ENCODE results near the gene STK32C. TPM values are rescaled to one million over a fixed set of nuclear protein-coding genes. Genes with fewer than 3 reads are reported as not detected.

The STK32C gene
- total and polyA plus RNA-seq, 4 donors = 5.1 to 22.0 (median 16.3) TPM

DNA sequence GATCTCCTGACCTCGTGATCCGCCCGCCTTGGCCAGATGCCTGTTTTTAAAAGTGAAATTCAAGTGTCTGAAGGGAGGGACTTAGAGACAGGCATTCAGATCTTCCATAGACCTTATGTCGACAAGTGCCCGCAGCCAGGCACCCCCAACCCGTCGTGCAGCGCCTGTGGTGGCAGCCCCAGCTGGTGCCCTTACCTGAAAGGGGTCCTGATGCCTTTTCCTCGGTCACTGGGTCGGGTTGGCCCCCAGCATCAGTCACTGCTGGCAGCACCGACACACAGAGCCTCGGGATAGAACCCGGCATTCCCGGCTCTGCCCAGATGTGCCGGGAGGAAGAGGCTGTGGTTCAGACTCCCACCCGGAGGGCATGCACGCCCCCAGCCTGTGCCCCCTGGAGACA is 47.5 kb upstream of the STK32C start:
- Histone ChIP-seq H3K27ac (ENCODE audit: low read depth in 1 of 2, low read length in 1 of 2) (no peak overlapping the region), H3K4me3 (no peak overlapping the region), H3K9me3 (ENCODE audit: control insufficient read depth in 4 of 4, insufficient read depth in 3 of 4, low read length in 3 of 4) (no peaks in the 10 kb centered on the region), H3K36me3 (ENCODE audit: control insufficient read depth in 4 of 4, insufficient read depth in 4 of 4, low read length in 4 of 4) (peaks cover 0 to 11% (median 5%) of the 10 kb centered on the region in 4 donors), H3K27me3 (ENCODE audit: control insufficient read depth in 3 of 3, insufficient read depth in 3 of 3, low read length in 2 of 3) (no peaks in the 10 kb centered on the region), H3K4me1 (ENCODE audit: control insufficient read depth in 5 of 5, insufficient read depth in 5 of 5, low read length in 5 of 5) (peaks cover 0 to 2% (median 0%) of the 10 kb centered on the region in 5 donors), H3K9ac (ENCODE audit: insufficient read depth in 1 of 2, low read length in 2 of 2) (no peak overlapping the region)
- DNase-seq (no peak), ATAC-seq (ENCODE audit: insufficient read depth, low FRiP score) (no peak)
- no peak for TF ChIP-seq CTCF (IDR thresholded peaks at IDR 0.05; ENCODE audit: control extremely low read depth, extremely low read depth)
- WGBS, 2 donors = 94 to 95% methylated on average over 17 of the region's 17 CpGs

DNA sequence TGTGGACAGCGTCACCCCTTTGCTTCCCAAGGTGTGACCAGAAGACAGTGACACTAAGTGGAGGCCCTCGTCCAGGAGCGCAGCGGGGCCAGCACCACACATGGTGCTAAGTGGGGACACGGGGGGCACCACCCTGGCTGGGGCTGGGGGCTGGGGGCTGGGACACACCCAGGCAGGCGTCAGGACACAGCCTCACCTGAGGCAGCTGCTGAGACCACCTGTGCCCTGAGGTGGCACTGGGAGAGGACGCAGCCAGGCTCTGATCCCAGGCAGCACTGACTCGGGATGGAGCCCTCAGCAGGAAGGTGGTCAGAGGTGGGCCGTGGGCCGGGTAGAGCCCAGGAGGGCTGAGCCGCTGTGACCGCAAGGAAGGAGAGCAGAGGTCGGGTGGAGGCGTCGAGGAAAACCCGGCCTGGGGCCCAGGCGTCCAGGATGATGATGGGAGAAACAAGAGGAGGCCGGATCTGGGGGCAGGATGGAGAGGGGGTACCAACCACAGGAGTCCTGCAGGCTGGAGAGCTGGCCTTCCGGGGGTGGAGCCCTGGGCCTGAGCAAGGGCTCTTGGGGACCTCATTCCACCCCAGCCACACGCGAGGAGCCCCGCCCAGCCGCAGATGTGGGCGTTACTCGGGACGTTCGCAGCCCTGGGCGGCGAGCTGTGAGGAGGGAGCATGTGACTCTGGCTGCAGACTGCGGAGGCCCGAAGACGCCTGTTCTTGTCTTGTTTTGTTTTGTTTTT is 46.8 kb upstream of the STK32C start:
- no peak for TF ChIP-seq CTCF (IDR thresholded peaks at IDR 0.05; ENCODE audit: control extremely low read depth, extremely low read depth)
- H3K9me3 ChIP-seq (ENCODE audit: control insufficient read depth in 4 of 4, insufficient read depth in 3 of 4, low read length in 3 of 4) = no peaks in the 10 kb centered on the region
- H3K4me3 ChIP-seq = no peak overlapping the region
- H3K9ac ChIP-seq (ENCODE audit: insufficient read depth in 1 of 2, low read length in 2 of 2) = no peak overlapping the region
- H3K36me3 ChIP-seq (ENCODE audit: control insufficient read depth in 4 of 4, insufficient read depth in 4 of 4, low read length in 4 of 4) = peaks cover 0 to 11% (median 6%) of the 10 kb centered on the region in 4 donors
- WGBS, 2 donors = 92 to 93% methylated on average over 32 of the region's 32 CpGs
- ATAC-seq (ENCODE audit: insufficient read depth, low FRiP score) = no peak
- no peak for DNase-seq
- H3K27me3 ChIP-seq (ENCODE audit: control insufficient read depth in 3 of 3, insufficient read depth in 3 of 3, low read length in 2 of 3) = no peaks in the 10 kb centered on the region
- H3K4me1 ChIP-seq (ENCODE audit: control insufficient read depth in 5 of 5, insufficient read depth in 5 of 5, low read length in 5 of 5) = peaks cover 0 to 2% (median 0%) of the 10 kb centered on the region in 5 donors
- H3K27ac ChIP-seq (ENCODE audit: low read depth in 1 of 2, low read length in 1 of 2) = no peak overlapping the region

- no peak for DNase-seq
- no peak overlapping the region for H3K27ac ChIP-seq (ENCODE audit: low read depth in 1 of 2, low read length in 1 of 2)
These were observed 46.0 kb upstream of the STK32C start for GRCh38 chr10:132353456-132354355.

More at GRCh38 chr10:132353456-132354355, 46.0 kb upstream of the STK32C start:
- Histone ChIP-seq H3K9ac (ENCODE audit: insufficient read depth in 1 of 2, low read length in 2 of 2) (no peak overlapping the region), H3K4me1 (ENCODE audit: control insufficient read depth in 5 of 5, insufficient read depth in 5 of 5, low read length in 5 of 5) (no peaks in the 10 kb centered on the region), H3K27me3 (ENCODE audit: control insufficient read depth in 3 of 3, insufficient read depth in 3 of 3, low read length in 2 of 3) (no peaks in the 10 kb centered on the region), H3K36me3 (ENCODE audit: control insufficient read depth in 4 of 4, insufficient read depth in 4 of 4, low read length in 4 of 4) (peaks cover 0 to 14% (median 11%) of the 10 kb centered on the region in 4 donors), H3K4me3 (no peak overlapping the region), H3K9me3 (ENCODE audit: control insufficient read depth in 4 of 4, insufficient read depth in 3 of 4, low read length in 3 of 4) (no peaks in the 10 kb centered on the region)
- TF ChIP-seq CTCF (IDR thresholded peaks at IDR 0.05; ENCODE audit: control extremely low read depth, extremely low read depth) = no peak
- no peak for ATAC-seq (ENCODE audit: insufficient read depth, low FRiP score)
- WGBS, 2 donors = 90 to 92% methylated on average over 16 to 20 of the region's 20 CpGs
